ENCODE data around the gene PTTG2. TPM values are rescaled to one million over a fixed set of nuclear protein-coding genes. Genes with fewer than 3 reads are reported as not detected.

Gene PTTG2
- total RNA-seq (2022; extraction: Qiagen RNA extraction): not detected in 5 replicates

GRCh38 chr4:37960098-37960497, at the start of gene PTTG2:
Gene PTTG2 (plus strand): TSS chr4:37960398. CDS start chr4:37960435, 37 bp downstream.

Other genes with a start within 250 kb of the PTTG2 start
- gene PGM2, start 133.7 kb upstream of the PTTG2 start, total RNA-seq (2022; extraction: Qiagen RNA extraction): 14.9 to 17.7 TPM (median 17.2 TPM) in 5 replicates
- 22.8 to 30.0 TPM (median 23.9 TPM) in 5 replicates for gene TBC1D1, start 69.3 kb upstream of the PTTG2 start, total RNA-seq (2022; extraction: Qiagen RNA extraction)